Trophoblast cell (in vitro differentiated cells and primary cell): ENCODE results near the gene SP140L.
"Not testable (repeated sequence)": the region's sequence is repeated elsewhere in the genome, so short reads cannot be mapped to it uniquely, and the experiment has no call there.

Experiments used
- DNase-seq, 2 donors: peaks; one replicate each; pipeline ENCODE4 v3.0.0-alpha.2; 2016
- H2AFZ ChIP-seq: 2 replicates; pipeline ENCODE4 v1.6.1; 2013; ENCODE audit warnings: low read length, moderate library complexity, mild to moderate bottlenecking; ENCODE audit not compliant: insufficient read depth, poor library complexity
- H2AK5ac ChIP-seq: 2 replicates; pipeline ENCODE4 v1.6.1; 2013; ENCODE audit warnings: mild to moderate bottlenecking, low read length
- H2BK120ac ChIP-seq: 2 replicates; pipeline ENCODE4 v1.6.1; 2013; ENCODE audit warnings: low read length, mild to moderate bottlenecking, moderate library complexity; ENCODE audit not compliant: insufficient read depth, poor library complexity
- H2BK12ac ChIP-seq: 2 replicates; pipeline ENCODE4 v1.6.1; 2013; ENCODE audit warnings: mild to moderate bottlenecking, low read length, moderate library complexity
- H2BK5ac ChIP-seq: 2 replicates; pipeline ENCODE4 v1.6.1; 2013; ENCODE audit warnings: low read length, low read depth, moderate library complexity, mild to moderate bottlenecking; ENCODE audit not compliant: poor library complexity
- H3K14ac ChIP-seq: 2 replicates; pipeline ENCODE4 v1.6.1; 2013; ENCODE audit warnings: mild to moderate bottlenecking, low read length
- H3K18ac ChIP-seq: 2 replicates; pipeline ENCODE4 v1.6.1; 2013; ENCODE audit warnings: mild to moderate bottlenecking, low read length
- H3K23ac ChIP-seq: 2 replicates; pipeline ENCODE4 v1.6.1; 2013; ENCODE audit warnings: low read length
- H3K27ac ChIP-seq: 2 replicates; pipeline ENCODE4 v1.5.1; 2013; ENCODE audit warnings: low read depth, mild to moderate bottlenecking, inconsistent platforms, low read length, moderate library complexity
- H3K27me3 ChIP-seq: 2 replicates; pipeline ENCODE4 v1.6.1; 2013; ENCODE audit warnings: inconsistent platforms, mild to moderate bottlenecking, low read length, moderate library complexity; ENCODE audit not compliant: insufficient read depth
- H3K36me3 ChIP-seq, 2 experiments: 1 replicate in 1 of 2; 2 replicates in 1 of 2; pipeline ENCODE4 v1.6.1; 2013; ENCODE audit warnings: low read length in 2 of 2, mild to moderate bottlenecking in 2 of 2, moderate library complexity in 1 of 2; ENCODE audit not compliant: insufficient read depth in 2 of 2, control insufficient read depth in 1 of 2
- H3K4ac ChIP-seq: 2 replicates; pipeline ENCODE4 v1.6.1; 2013; ENCODE audit warnings: low read depth, mild to moderate bottlenecking, low read length, moderate library complexity
- H3K4me1 ChIP-seq, 2 experiments: 1 replicate in 1 of 2; 2 replicates in 1 of 2; pipeline ENCODE4 v1.6.1; 2013; ENCODE audit warnings: low read length in 2 of 2, mild to moderate bottlenecking in 2 of 2, moderate library complexity in 1 of 2; ENCODE audit not compliant: insufficient read depth in 2 of 2, control insufficient read depth in 1 of 2
- H3K4me2 ChIP-seq: 2 replicates; pipeline ENCODE4 v1.6.1; 2013; ENCODE audit warnings: inconsistent platforms, mild to moderate bottlenecking, low read length, moderate library complexity
- H3K4me3 ChIP-seq: 2 replicates; pipeline ENCODE4 v1.5.1; 2013; ENCODE audit warnings: mild to moderate bottlenecking, low read depth, low read length, inconsistent platforms
- H3K79me1 ChIP-seq: one replicate; pipeline ENCODE4 v1.6.1; 2013; ENCODE audit warnings: low read length
- H3K79me2 ChIP-seq: 2 replicates; pipeline ENCODE4 v1.6.1; 2013; ENCODE audit warnings: low read length, mild to moderate bottlenecking; ENCODE audit not compliant: control insufficient read depth, insufficient read depth, poor library complexity
- H3K9ac ChIP-seq: 2 replicates; pipeline ENCODE4 v1.6.1; 2013; ENCODE audit warnings: mild to moderate bottlenecking, low read length
- H3K9me3 ChIP-seq: 2 replicates; pipeline ENCODE4 v1.6.1; 2013; ENCODE audit warnings: low read depth, mild to moderate bottlenecking, control low read depth, inconsistent platforms, low read length; ENCODE audit not compliant: insufficient read depth
- H4K12ac ChIP-seq: 2 replicates; pipeline ENCODE4 v1.6.1; 2013; ENCODE audit warnings: low read depth, mild to moderate bottlenecking, low read length, moderate library complexity
- H4K8ac ChIP-seq: 2 replicates; pipeline ENCODE4 v1.6.1; 2013; ENCODE audit warnings: low read depth, mild to moderate bottlenecking, low read length, moderate library complexity
- H4K91ac ChIP-seq: one replicate; pipeline ENCODE4 v1.6.1; 2013; ENCODE audit warnings: low read depth, mild to moderate bottlenecking, low read length, moderate library complexity
- WGBS: extraction: QIAGEN DNeasy Blood & Tissue Kit; methylation state at CpG from one replicate; pipeline ENCODE4 v1.1.7; 2013; ENCODE audit warnings: missing lambda C conversion rate; ENCODE audit not compliant: insufficient read length, insufficient coverage; ENCODE audit errors: extremely low coverage; 5-methylcytosine and 5-hydroxymethylcytosine counted together

SP140L gene

GRCh38 chr2:230306474-230306873 is 20.5 kb upstream of the SP140L start:
- DNase-seq = no peak
- Histone ChIP-seq H3K27ac (no peak overlapping the region), H2BK5ac (no peak overlapping the region), H3K36me3 (no peaks in the 10 kb centered on the region), H3K9me3 (peaks cover 13% of the 10 kb centered on the region), H4K91ac (no peak overlapping the region), H4K12ac (no peak overlapping the region), H3K27me3 (no peaks in the 10 kb centered on the region), H2AFZ (no peak overlapping the region), H3K4me1 (no peaks in the 10 kb centered on the region), H3K4me2 (no peak overlapping the region), H4K8ac (no peak overlapping the region), H2BK120ac (no peak overlapping the region), H3K18ac (no peak overlapping the region), H3K79me1 (no peaks in the 10 kb centered on the region), H3K14ac (no peak overlapping the region), H3K23ac (no peak overlapping the region), H2BK12ac (no peak overlapping the region), H2AK5ac (no peak overlapping the region), H3K9ac (no peak overlapping the region), H3K79me2 (no peaks in the 10 kb centered on the region), H3K4ac (no peak overlapping the region), H3K4me3 (no peak overlapping the region)
- WGBS = no CpG with 5 or more reads among the region's 2 CpGs

- H3K4me1 ChIP-seq = no peaks in the 10 kb centered on the region
- no peak overlapping the region for H4K12ac ChIP-seq
- WGBS = no CpG with 5 or more reads among the region's 2 CpGs
- H3K4me2 ChIP-seq = no peak overlapping the region
- H2AK5ac ChIP-seq = no peak overlapping the region
- no peak overlapping the region for H4K8ac ChIP-seq
- H4K91ac ChIP-seq = no peak overlapping the region
- no peaks in the 10 kb centered on the region for H3K79me2 ChIP-seq
- H2BK12ac ChIP-seq = no peak overlapping the region
- H3K14ac ChIP-seq = no peak overlapping the region
- no peak overlapping the region for H2BK120ac ChIP-seq
- H3K79me1 ChIP-seq = no peaks in the 10 kb centered on the region
- no peak overlapping the region for H3K4ac ChIP-seq
- H3K18ac ChIP-seq = no peak overlapping the region
- H3K4me3 ChIP-seq = no peak overlapping the region
- no peak overlapping the region for H2AFZ ChIP-seq
- peaks cover 13% of the 10 kb centered on the region for H3K9me3 ChIP-seq
- DNase-seq = no peak
- H3K36me3 ChIP-seq = no peaks in the 10 kb centered on the region
- H3K27ac ChIP-seq = no peak overlapping the region
- no peak overlapping the region for H3K23ac ChIP-seq
- no peaks in the 10 kb centered on the region for H3K27me3 ChIP-seq
- H3K9ac ChIP-seq = no peak overlapping the region
- H2BK5ac ChIP-seq = no peak overlapping the region
Observed at GRCh38 chr2:230307485-230307884, 19.5 kb upstream of the SP140L start.

GRCh38 chr2:230308402-230309000 is 18.5 kb upstream of the SP140L start:
- Histone ChIP-seq H4K91ac (no peak overlapping the region), H3K4me3 (no peak overlapping the region), H3K4me1 (no peaks in the 10 kb centered on the region), H2AK5ac (no peak overlapping the region), H3K27ac (no peak overlapping the region), H2AFZ (no peak overlapping the region), H4K12ac (no peak overlapping the region), H3K23ac (no peak overlapping the region), H3K36me3 (no peaks in the 10 kb centered on the region), H3K27me3 (no peaks in the 10 kb centered on the region), H3K9ac (no peak overlapping the region), H3K9me3 (peaks cover 16% of the 10 kb centered on the region), H2BK5ac (no peak overlapping the region), H3K79me2 (no peaks in the 10 kb centered on the region), H3K4me2 (no peak overlapping the region), H4K8ac (no peak overlapping the region), H2BK12ac (no peak overlapping the region), H3K14ac (no peak overlapping the region), H3K79me1 (no peaks in the 10 kb centered on the region), H3K4ac (no peak overlapping the region), H3K18ac (no peak overlapping the region), H2BK120ac (no peak overlapping the region)
- no CpG with 5 or more reads among the region's 12 CpGs for WGBS
- no peak for DNase-seq

- H3K23ac ChIP-seq, H3K18ac ChIP-seq, H4K8ac ChIP-seq, H3K27me3 ChIP-seq, H3K4me2 ChIP-seq, H3K4me3 ChIP-seq, DNase-seq, H3K79me1 ChIP-seq, H3K14ac ChIP-seq, H3K4ac ChIP-seq, H2AK5ac ChIP-seq, H2AFZ ChIP-seq, H3K27ac ChIP-seq, H4K12ac ChIP-seq, H3K79me2 ChIP-seq, H3K4me1 ChIP-seq, H3K36me3 ChIP-seq, H2BK5ac ChIP-seq, H4K91ac ChIP-seq, H3K9ac ChIP-seq, H2BK120ac ChIP-seq, H2BK12ac ChIP-seq: not testable (repeated sequence)
- peaks cover 10% of the 10 kb centered on the region for H3K9me3 ChIP-seq
- no CpG with 5 or more reads among the region's 5 CpGs for WGBS
Observed at GRCh38 chr2:230310792-230311191, 16.2 kb upstream of the SP140L start.
